HG03095 (cell line): ENCODE measurements around the gene CD200.

ENCODE experiments used
- ATAC-seq: cut with Tn5 transposase; IDR thresholded peaks from one replicate; pipeline ENCODE4 v1.9.1; 2021; ENCODE audit warnings: moderate library complexity; ENCODE audit not compliant: unreplicated experiment

CD200 gene

DNA sequence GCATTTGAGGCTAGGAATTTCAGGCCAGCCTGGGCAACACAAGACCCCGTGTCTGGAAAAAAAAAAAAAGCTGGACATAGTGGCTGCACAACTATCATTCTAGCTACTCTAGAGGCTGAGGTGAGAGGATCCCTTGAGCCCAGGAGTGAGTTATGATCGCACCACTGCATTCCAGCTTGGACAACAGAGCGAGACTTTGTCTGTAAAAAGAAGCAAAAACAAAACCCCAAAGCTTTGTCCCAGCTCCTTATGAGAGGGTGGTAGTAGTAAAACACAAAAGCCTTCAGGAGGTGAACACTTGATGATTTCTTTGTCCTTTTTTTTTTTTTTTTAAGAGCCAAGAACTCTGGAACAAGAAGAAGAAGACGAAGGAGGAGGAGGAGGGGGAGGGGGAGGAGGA, 1.1 kb upstream of the CD200 start:
- no peak for ATAC-seq

DNA sequence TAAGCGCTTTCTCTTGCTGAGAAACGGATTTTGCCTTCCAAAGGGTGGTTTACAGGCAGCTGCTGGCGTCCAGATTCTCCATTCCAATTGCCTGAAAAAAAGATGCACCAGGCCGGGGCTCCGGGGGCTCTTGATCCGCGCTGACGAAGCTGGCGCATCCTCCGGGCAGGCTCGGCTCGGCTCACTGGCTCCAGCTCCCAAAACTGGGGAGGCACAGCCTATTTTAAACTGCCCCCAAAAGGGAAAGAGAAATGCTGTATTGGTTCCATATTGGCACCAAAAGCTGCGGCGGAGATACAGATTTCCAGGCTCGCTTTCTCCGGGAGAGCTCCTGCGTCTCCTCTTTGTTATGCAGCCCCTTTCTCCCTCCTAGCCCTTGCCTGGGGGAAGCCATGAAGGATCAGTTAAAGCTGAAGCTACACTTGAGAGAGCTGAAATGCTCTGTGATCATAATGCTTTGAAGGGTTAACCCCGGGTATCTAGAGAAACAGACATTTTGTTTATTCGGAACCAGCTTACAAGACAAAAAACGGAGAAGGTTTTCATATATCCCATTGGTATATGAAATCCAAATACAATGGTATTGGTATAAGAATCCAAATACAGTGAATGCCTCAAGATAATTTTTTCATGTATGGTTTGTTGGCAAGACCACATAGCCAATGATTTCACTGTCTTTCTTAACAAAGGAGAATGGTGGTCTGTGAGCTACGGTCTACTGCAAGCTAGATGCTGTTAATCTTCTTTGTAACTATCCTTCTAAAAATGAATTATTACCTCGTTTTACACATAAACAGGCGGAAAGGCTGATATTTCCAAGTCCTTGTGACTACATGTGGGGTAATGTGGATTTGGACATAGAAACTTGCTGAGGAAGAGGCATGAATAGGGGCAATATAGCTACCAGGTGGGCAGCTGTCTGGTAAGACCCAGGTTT, 693 bp downstream of the CD200 start:
- ATAC-seq = peak; percentile 28

GRCh38 chr3:112334691-112335433, 1.9 kb downstream of the CD200 start:
- ATAC-seq = no peak

GRCh38 chr3:112335434-112335781, 2.5 kb downstream of the CD200 start:
- ATAC-seq = no peak

DNA sequence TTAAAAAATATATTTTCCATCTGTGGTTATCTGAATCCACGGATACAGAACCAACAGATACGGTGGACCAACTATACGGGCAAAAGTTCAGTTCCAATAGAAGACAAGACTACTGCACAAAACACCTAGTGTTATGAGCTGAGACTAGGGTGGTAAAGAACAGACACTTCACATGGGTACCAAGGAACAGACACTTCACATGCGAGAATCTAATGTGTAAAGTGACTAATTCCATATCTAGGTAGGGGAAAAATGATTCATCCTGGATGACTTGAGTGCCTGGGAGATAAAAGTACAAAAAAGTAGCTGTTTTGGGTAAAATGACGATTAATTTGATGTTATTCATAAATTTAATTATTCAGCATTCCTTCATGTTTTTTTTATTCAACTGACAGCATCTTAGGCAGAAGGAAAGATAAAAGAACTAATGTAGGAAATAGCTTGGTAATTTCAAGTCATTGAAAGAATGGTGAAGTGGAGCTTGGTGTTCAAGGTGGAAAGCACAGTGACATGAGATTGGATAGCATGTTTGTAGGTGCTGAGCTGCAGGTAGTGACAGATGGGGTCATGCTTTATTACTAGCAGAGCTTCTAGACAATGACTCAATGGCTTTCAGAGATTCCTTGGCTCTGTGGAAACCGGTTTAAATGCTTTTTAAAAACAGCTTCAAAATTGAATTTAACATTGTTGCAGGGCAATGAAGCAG, 5.2 kb downstream of the CD200 start:
- ATAC-seq = no peak

- ATAC-seq = no peak
Measured at GRCh38 chr3:112338727-112339056, 5.7 kb downstream of the CD200 start.

GRCh38 chr3:112339134-112339533, 6.2 kb downstream of the CD200 start:
- ATAC-seq = no peak

- ATAC-seq = no peak
Measured at GRCh38 chr3:112339609-112340008, 6.7 kb downstream of the CD200 start.

GRCh38 chr3:112341386-112341785, 8.4 kb downstream of the CD200 start:
- ATAC-seq = no peak

DNA sequence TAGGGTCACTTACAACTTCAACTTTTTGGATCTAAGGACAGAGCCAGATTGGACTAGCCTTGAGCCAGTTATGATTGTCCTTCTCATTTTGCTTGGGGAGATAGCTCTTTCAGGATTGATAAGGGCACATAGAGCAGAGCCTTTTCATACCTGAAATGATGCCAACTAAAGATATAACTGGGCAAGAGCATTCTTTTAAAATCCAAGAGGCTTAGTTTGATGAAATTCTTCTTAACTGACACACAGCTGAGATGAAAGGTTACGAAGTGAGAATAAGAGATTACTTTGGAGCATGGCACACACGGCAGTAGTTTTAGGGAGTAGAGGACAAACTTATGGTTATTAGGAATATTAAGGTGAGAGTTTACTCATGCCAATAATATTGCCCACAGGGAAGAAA, 12.7 kb downstream of the CD200 start:
- no peak for ATAC-seq

GRCh38 chr3:112346491-112347122, 13.7 kb downstream of the CD200 start:
- no peak for ATAC-seq

- ATAC-seq = no peak
Measured at GRCh38 chr3:112348943-112349342, 16.0 kb downstream of the CD200 start.

GRCh38 chr3:112349557-112349956, 16.6 kb downstream of the CD200 start:
- no peak for ATAC-seq

DNA sequence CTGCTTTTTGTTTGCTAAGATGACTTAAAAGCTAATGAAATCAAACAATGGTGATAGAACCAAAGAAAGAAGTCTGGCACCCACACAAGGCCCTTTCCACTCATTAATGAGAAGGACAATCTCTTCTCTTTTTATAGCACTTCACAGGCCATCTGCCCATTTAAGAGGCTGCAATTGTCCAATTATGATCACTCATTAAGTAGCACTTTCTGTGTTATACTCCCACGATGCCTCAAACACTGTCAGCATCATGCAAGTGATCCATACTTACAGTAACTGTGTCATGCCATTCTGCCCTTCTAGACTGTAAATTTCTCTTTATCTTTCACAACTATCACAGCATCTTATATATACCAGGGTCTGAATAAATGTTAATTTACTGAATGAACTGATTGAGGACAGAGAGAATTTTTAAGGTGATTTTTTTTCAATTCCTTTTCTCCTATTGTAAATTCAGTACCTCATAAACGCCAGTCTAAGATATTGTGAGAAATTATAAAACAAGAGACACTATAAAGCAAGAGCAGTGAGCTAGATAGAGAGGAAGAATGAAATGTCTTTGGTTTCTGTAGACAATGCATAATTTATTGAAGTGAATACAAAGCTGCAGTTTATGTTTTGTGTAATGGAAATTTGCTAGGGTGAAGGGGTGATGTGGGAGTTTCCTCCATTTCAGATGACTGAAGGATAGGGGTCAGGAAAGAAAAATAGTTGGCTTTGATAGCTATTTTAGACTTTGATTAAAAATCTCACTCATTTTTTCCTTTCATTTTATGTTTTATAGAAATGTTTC, 17.3 kb downstream of the CD200 start:
- no peak for ATAC-seq

- no peak for ATAC-seq
Measured at GRCh38 chr3:112351036-112351435, 18.1 kb downstream of the CD200 start.

GRCh38 chr3:112351823-112352222, 18.9 kb downstream of the CD200 start:
- no peak for ATAC-seq

GRCh38 chr3:112352720-112353119, 19.8 kb downstream of the CD200 start:
- no peak for ATAC-seq

GRCh38 chr3:112353365-112353764, 20.4 kb downstream of the CD200 start:
- ATAC-seq = no peak

- no peak for ATAC-seq
Measured at GRCh38 chr3:112354642-112355306, 21.8 kb downstream of the CD200 start.

- no peak for ATAC-seq
Measured at GRCh38 chr3:112355307-112355687, 22.3 kb downstream of the CD200 start.
